Activated T-cell treated with anti-CD3 and anti-CD28 coated beads, Interleukin-2, amount 50 U/mL, for 48 hours (primary cell): ENCODE measurements around the gene KDM1B.

Experiments
- DNase-seq, 2 experiments: peaks; one replicate each; pipeline ENCODE4 v3.0.0-alpha.2; 2020

The KDM1B gene

GRCh38 chr6:18265787-18266522, 110.7 kb downstream of the KDM1B start:
- no peak for DNase-seq

GRCh38 chr6:18266523-18266912, 111.3 kb downstream of the KDM1B start:
- DNase-seq, result no peak

GRCh38 chr6:18268066-18268465, 112.8 kb downstream of the KDM1B start:
- no peak for DNase-seq

- no peak for DNase-seq
Measured at GRCh38 chr6:18269253-18269652, 114.0 kb downstream of the KDM1B start.

GRCh38 chr6:18269717-18270116, 114.5 kb downstream of the KDM1B start:
- no peak for DNase-seq

- DNase-seq, result no peak
Measured at GRCh38 chr6:18270216-18270615, 115.0 kb downstream of the KDM1B start.
